AG09319 (cell line): Measurements from ENCODE around the gene ARL2BP.

Experiments
- DNase-seq: peaks from one replicate; pipeline ENCODE4 v3.0.0-alpha.2; 2010; ENCODE audit warnings: low read depth; ENCODE audit errors: extremely low read depth
- CTCF ChIP-seq: IDR thresholded peaks from 2 replicates; pipeline ENCODE4 v1.5.1; 2011; ENCODE audit warnings: low read depth, mild to moderate bottlenecking, inconsistent platforms, low read length, moderate library complexity

ARL2BP gene

DNA sequence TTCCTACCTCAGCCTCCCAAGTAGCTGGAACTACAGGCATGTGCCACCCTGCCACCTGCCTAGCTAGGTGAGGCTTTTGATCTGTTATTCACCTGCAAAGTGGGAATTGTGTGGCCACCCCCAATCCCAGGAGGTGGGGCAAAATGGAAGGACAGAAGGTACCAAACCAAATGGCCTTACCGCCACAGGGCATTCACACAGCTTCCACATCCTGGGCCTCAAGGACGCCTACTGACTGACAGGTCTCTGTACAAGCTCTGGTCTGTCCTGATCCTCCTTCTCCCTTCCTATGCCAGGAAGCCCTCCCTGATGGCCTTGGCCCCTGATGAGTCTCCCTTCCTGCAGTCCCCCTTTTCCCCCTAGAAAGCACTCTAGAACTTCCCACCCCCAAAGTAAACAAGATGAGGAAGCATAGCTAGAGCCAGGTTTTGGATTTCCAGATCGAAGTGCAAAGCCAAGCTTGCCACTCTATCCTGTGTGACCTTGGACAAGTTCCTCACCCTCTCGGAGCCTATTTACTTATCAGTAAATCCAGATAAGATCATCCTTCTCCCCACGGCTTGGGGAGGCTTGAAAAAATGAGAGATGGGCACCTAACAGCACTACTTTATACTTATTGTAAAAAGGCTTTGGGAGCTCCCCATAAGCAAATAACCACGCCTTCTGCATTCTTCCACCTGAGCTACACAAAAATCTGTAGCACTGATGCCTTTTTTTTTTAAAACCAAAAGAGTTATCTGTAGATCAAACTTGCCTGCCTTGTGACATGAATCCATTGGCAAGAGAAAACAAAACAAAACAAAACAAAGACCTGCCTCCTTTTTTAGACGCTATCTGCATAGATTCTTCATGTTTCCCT, 35.0 kb downstream of the ARL2BP start:
- DNase-seq = no peak
- no peak for TF ChIP-seq CTCF

GRCh38 chr16:57281791-57282190, 36.7 kb downstream of the ARL2BP start:
- TF ChIP-seq CTCF = no peak
- DNase-seq = no peak

GRCh38 chr16:57282510-57283213, 37.6 kb downstream of the ARL2BP start:
- no peak for TF ChIP-seq CTCF
- DNase-seq = no peak

DNA sequence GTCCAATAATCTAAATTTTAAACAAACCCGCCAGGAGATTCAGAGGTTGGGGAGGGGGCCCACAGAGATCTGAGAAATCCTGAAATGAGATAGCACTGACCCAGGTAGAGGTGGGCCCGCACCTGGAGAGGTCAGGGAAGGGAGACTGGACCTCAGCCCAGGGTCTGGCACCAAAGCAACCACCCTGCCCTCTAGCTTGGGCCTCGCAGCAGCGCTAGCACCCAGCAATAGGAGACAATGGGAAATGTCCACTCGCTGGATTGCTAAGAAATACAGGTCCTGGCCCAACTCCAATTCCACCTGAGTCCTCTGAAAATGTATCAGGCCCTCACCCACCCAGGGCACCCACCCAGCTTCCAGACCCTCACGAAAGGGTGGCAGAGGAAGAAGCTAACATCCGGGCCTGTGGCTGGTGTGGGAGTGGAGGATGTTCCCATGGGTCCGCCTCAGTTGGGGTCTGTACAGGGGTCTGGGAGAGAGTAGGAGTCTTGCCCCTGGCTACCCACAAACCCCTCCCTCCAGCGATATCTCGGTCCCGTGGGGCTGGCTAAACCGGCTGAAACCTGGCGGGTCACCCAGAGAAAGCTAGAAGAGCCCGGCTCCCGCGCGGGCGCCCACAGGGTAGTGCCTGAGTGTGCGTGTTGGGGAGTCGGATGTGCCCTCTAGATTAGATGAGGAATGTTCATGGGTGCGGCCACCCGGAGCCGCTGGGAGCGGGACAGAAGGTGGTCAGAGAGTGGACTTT, 38.3 kb downstream of the ARL2BP start:
- no peak for TF ChIP-seq CTCF
- no peak for DNase-seq

DNA sequence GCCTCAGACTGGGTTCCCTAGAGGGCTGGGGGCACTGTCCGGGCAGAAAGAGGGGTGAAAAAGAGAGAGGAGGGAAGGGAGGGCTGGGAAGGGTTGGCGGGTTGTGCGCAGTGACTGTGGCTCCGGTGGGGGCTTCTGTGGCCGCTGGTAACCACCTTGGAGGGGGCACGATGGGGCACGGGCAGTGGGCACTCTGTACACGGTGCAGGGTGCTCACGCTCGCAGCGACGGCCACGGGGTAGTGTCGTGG, 38.8 kb downstream of the ARL2BP start:
- no peak for DNase-seq
- no peak for TF ChIP-seq CTCF

- no peak for DNase-seq
- TF ChIP-seq CTCF = no peak
Measured at GRCh38 chr16:57284209-57284951, 39.3 kb downstream of the ARL2BP start, which contains the start of gene PLLP. Gene PLLP (minus strand): TSS chr16:57284672. CDS start chr16:57284540, 132 bp downstream.
